HL-60/S4 (cell line): ENCODE results near the gene ZNF778.

Experiments used
- in situ Hi-C: fragments of 300-500 bp; cut with MboI; formaldehyde crosslinking; loops from 2 replicates; pipeline ENCODE4 v1.14.3; 2022; ENCODE audit warnings: low sequenced_read_pairs

ZNF778 gene

GRCh38 chr16:89273741-89274472, 56.4 kb downstream of the ZNF778 start:
- in situ Hi-C loops = no loop called here

- in situ Hi-C loops = no loop called here
Measured at GRCh38 chr16:89274561-89275283, 57.2 kb downstream of the ZNF778 start.

- in situ Hi-C loops = no loop called here
Measured at GRCh38 chr16:89275284-89275584, 57.7 kb downstream of the ZNF778 start.

GRCh38 chr16:89275837-89276720, 58.6 kb downstream of the ZNF778 start:
- in situ Hi-C loops = no loop called here

- in situ Hi-C loops = no loop called here
Measured at GRCh38 chr16:89277049-89277448, 59.5 kb downstream of the ZNF778 start.

GRCh38 chr16:89277641-89278341, 60.3 kb downstream of the ZNF778 start:
- in situ Hi-C loops = no loop called here

GRCh38 chr16:89278441-89279240, 61.1 kb downstream of the ZNF778 start:
- in situ Hi-C loops = no loop called here

GRCh38 chr16:89279666-89280481, 62.4 kb downstream of the ZNF778 start:
- in situ Hi-C loops = no loop called here

GRCh38 chr16:89280546-89281188, 63.2 kb downstream of the ZNF778 start:
- in situ Hi-C loops = no loop called here

GRCh38 chr16:89281189-89281577, 63.7 kb downstream of the ZNF778 start:
- in situ Hi-C loops = no loop called here

GRCh38 chr16:89281829-89282228, 64.3 kb downstream of the ZNF778 start:
- in situ Hi-C loops = no loop called here

- in situ Hi-C loops = no loop called here
Measured at GRCh38 chr16:89282523-89282922, 65.0 kb downstream of the ZNF778 start.

GRCh38 chr16:89283449-89283848, 65.9 kb downstream of the ZNF778 start:
- in situ Hi-C loops = no loop called here

GRCh38 chr16:89285381-89285780, 67.9 kb downstream of the ZNF778 start:
- in situ Hi-C loops = no loop called here

- in situ Hi-C loops = no loop called here
Measured at GRCh38 chr16:89286096-89286495, 68.6 kb downstream of the ZNF778 start.
